Measurements from ENCODE around the gene NCAPG2.
"Not testable (repeated sequence)": the region's sequence is repeated elsewhere in the genome, so short reads cannot be mapped to it uniquely, and the experiment has no call there.

NCAPG2 gene

DNA sequence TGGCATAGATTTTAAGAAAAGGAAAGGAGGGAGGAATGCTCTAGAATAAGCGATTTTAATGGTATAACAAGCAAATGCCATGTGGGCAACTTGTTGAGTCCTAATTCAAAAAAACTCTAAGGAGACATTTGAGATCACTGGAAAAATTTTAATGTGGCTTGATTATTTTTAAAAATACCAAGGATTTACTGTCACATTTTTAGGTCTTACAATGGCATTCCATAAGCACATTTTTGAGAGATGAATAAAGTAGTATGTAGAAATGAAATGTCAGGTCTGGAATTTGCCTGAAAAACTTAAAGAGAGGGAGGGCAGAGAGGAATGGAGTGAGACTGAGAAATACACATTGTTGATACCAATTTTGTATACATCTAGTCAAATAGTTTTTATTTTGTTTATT lies 20.3 kb downstream of the NCAPG2 start:
- H3K27me3 ChIP-seq (replicated peaks; ENCODE audit: control insufficient read depth, insufficient read depth, low read length), result no peaks in the 10 kb centered on the region
- H3K4me3 ChIP-seq (ENCODE audit: low read length), result no peak overlapping the region
- peaks cover 9% of the 10 kb centered on the region for H3K36me3 ChIP-seq (ENCODE audit: control insufficient read depth, insufficient read depth, low read length, severe bottlenecking)

DNA sequence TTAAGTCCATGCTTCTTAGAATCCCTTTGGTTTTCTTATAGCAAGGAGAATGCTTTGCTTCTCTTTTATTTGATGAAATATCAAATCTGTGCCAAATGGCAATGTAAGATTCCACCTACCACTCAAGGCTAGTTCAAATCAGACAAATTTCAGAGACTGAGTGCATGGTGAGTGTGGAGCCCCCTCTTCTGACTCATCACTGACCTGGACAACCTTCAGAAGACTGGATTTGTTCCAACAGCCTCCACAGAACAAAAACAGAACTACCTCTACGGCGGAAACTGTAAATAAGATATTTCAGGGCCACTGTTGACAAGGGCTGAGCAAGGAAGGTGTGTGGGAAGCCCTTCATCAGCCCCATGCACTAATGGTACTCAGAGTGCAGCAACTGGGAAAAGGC lies 21.1 kb downstream of the NCAPG2 start:
- H3K9me3 ChIP-seq (ENCODE audit: control insufficient read depth, low read length), result no peaks in the 10 kb centered on the region
- peaks cover 25% of the 10 kb centered on the region for H3K4me1 ChIP-seq (ENCODE audit: control insufficient read depth, insufficient read depth, low read length)
- peak overlapping the region; percentile 5 for H3K9ac ChIP-seq (ENCODE audit: low read length)

More for the DNA sequence above, 20.3 kb downstream of the NCAPG2 start:
- peak; percentile 75 for DNase-seq (ENCODE audit: low read depth)
- Histone ChIP-seq H3K9me3 (ENCODE audit: control insufficient read depth, low read length) (no peaks in the 10 kb centered on the region), H3K4me1 (ENCODE audit: control insufficient read depth, insufficient read depth, low read length) (peaks cover 25% of the 10 kb centered on the region), H3K9ac (ENCODE audit: low read length) (peak overlapping the region; percentile 5)

GRCh38 chr7:158682456-158682855 lies 22.1 kb downstream of the NCAPG2 start:
- peaks cover 4% of the 10 kb centered on the region for H3K36me3 ChIP-seq (ENCODE audit: control insufficient read depth, insufficient read depth, low read length, severe bottlenecking)
- no peak overlapping the region for H3K4me3 ChIP-seq (ENCODE audit: low read length)

More for the DNA sequence above, 21.1 kb downstream of the NCAPG2 start:
- DNase-seq (ENCODE audit: low read depth), result no peak
- H3K27me3 ChIP-seq (replicated peaks; ENCODE audit: control insufficient read depth, insufficient read depth, low read length), result no peaks in the 10 kb centered on the region
- H3K4me3 ChIP-seq (ENCODE audit: low read length), result no peak overlapping the region
- peaks cover 5% of the 10 kb centered on the region for H3K36me3 ChIP-seq (ENCODE audit: control insufficient read depth, insufficient read depth, low read length, severe bottlenecking)

DNA sequence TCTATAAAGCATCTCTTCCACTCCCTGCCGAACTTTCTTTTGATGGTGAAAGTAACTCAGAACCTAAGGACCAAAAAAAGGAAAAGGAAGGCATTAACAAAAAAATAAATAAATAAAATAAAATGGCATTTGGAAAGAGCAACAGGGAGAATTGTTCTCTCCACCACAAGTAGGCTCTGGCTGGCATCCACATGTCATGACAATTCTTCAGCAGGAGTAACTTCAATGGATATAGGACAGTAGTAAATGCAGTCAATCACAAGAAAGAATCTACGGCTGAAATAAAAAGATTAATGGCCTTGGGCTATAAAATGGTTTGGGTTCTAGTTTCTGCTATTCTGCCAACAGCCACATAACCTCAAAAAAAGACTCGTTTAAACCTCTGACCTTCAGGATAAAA lies 23.9 kb downstream of the NCAPG2 start:
- H3K36me3 ChIP-seq (ENCODE audit: control insufficient read depth, insufficient read depth, low read length, severe bottlenecking), result no peaks in the 10 kb centered on the region

More at GRCh38 chr7:158682456-158682855, 22.1 kb downstream of the NCAPG2 start:
- no peak for DNase-seq (ENCODE audit: low read depth)
- H3K9me3 ChIP-seq (ENCODE audit: control insufficient read depth, low read length), result no peaks in the 10 kb centered on the region
- no peaks in the 10 kb centered on the region for H3K27me3 ChIP-seq (replicated peaks; ENCODE audit: control insufficient read depth, insufficient read depth, low read length)
- peaks cover 25% of the 10 kb centered on the region for H3K4me1 ChIP-seq (ENCODE audit: control insufficient read depth, insufficient read depth, low read length)
- no peak overlapping the region for H3K9ac ChIP-seq (ENCODE audit: low read length)

GRCh38 chr7:158676906-158677305 lies 27.7 kb downstream of the NCAPG2 start:
- Histone ChIP-seq H3K4me3 (ENCODE audit: low read length) (no peak overlapping the region), H3K9ac (ENCODE audit: low read length) (no peak overlapping the region), H3K36me3 (ENCODE audit: control insufficient read depth, insufficient read depth, low read length, severe bottlenecking) (peaks cover 5% of the 10 kb centered on the region), H3K4me1 (ENCODE audit: control insufficient read depth, insufficient read depth, low read length) (peaks cover 12% of the 10 kb centered on the region), H3K9me3 (ENCODE audit: control insufficient read depth, low read length) (no peaks in the 10 kb centered on the region), H3K27me3 (replicated peaks; ENCODE audit: control insufficient read depth, insufficient read depth, low read length) (no peaks in the 10 kb centered on the region)
- DNase-seq (ENCODE audit: low read depth), result no peak

More for the DNA sequence above, 23.9 kb downstream of the NCAPG2 start:
- DNase-seq (ENCODE audit: low read depth), result peak; percentile 52
- H3K4me3 ChIP-seq (ENCODE audit: low read length), result no peak overlapping the region
- H3K9me3 ChIP-seq (ENCODE audit: control insufficient read depth, low read length), result no peaks in the 10 kb centered on the region
- H3K9ac ChIP-seq (ENCODE audit: low read length), result no peak overlapping the region
- H3K27me3 ChIP-seq (replicated peaks; ENCODE audit: control insufficient read depth, insufficient read depth, low read length), result no peaks in the 10 kb centered on the region
- H3K4me1 ChIP-seq (ENCODE audit: control insufficient read depth, insufficient read depth, low read length), result peaks cover 33% of the 10 kb centered on the region

- H3K4me3 ChIP-seq (ENCODE audit: low read length), result no peak overlapping the region
- no peak overlapping the region for H3K9ac ChIP-seq (ENCODE audit: low read length)
- H3K4me1 ChIP-seq (ENCODE audit: control insufficient read depth, insufficient read depth, low read length), result peaks cover 12% of the 10 kb centered on the region
- peaks cover 5% of the 10 kb centered on the region for H3K36me3 ChIP-seq (ENCODE audit: control insufficient read depth, insufficient read depth, low read length, severe bottlenecking)
- no peaks in the 10 kb centered on the region for H3K9me3 ChIP-seq (ENCODE audit: control insufficient read depth, low read length)
- peak; percentile 42 for DNase-seq (ENCODE audit: low read depth)
- H3K27me3 ChIP-seq (replicated peaks; ENCODE audit: control insufficient read depth, insufficient read depth, low read length), result no peaks in the 10 kb centered on the region
These were observed 28.3 kb downstream of the NCAPG2 start for GRCh38 chr7:158676171-158676840.

DNA sequence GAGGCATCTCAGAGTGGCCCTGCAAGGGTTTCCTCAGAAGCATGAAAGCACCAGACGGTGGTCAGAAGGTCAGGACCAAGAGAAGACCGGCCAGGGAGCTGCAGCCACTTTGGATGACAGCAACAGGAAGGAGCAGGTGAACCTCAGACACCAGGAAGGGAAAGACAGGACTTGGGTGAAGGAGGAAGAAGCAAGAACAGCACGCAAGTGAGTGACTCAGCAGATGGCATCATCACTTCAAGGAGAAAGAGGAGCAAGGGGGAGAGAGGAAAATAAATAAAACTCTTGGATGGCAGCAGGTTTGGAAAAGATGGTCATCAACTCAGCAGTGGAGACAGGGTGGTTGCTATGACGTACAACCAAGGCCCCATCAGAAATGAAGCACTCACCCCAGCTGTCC lies 31.6 kb downstream of the NCAPG2 start:
- H3K36me3 ChIP-seq (ENCODE audit: control insufficient read depth, insufficient read depth, low read length, severe bottlenecking), result peaks cover 5% of the 10 kb centered on the region
- H3K4me3 ChIP-seq (ENCODE audit: low read length), result no peak overlapping the region
- DNase-seq (ENCODE audit: low read depth), result no peak
- no peaks in the 10 kb centered on the region for H3K9me3 ChIP-seq (ENCODE audit: control insufficient read depth, low read length)
- H3K9ac ChIP-seq (ENCODE audit: low read length), result no peak overlapping the region
- H3K4me1 ChIP-seq (ENCODE audit: control insufficient read depth, insufficient read depth, low read length), result peaks cover 8% of the 10 kb centered on the region
- H3K27me3 ChIP-seq (replicated peaks; ENCODE audit: control insufficient read depth, insufficient read depth, low read length), result no peaks in the 10 kb centered on the region

DNA sequence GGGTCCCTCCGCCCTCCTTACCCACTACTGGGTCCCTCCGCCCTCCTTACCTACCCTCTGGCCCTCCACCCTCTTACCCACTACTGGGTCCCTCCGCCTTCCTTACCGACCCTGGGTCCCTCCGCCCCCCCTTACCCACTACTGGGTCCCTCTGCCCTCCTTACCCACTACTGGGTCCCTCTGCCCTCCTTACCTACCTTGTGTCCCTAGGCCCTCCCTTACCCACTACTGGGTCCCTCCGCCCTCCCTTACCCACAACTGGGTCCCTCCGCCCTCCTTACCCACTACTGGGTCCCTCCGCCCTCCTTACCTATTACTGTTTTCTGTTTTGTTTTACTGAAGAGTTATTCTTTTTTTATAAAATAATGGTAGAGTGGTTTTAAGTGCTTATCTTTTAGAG lies 36.5 kb downstream of the NCAPG2 start:
- H3K4me1 ChIP-seq (ENCODE audit: control insufficient read depth, insufficient read depth, low read length); H3K9me3 ChIP-seq (ENCODE audit: control insufficient read depth, low read length); H3K27me3 ChIP-seq (replicated peaks; ENCODE audit: control insufficient read depth, insufficient read depth, low read length); DNase-seq (ENCODE audit: low read depth); H3K36me3 ChIP-seq (ENCODE audit: control insufficient read depth, insufficient read depth, low read length, severe bottlenecking); H3K9ac ChIP-seq (ENCODE audit: low read length); H3K4me3 ChIP-seq (ENCODE audit: low read length): not testable (repeated sequence)

GRCh38 chr7:158666966-158667678 lies 37.5 kb downstream of the NCAPG2 start:
- H3K36me3 ChIP-seq (ENCODE audit: control insufficient read depth, insufficient read depth, low read length, severe bottlenecking), result peaks cover 13% of the 10 kb centered on the region
- H3K27me3 ChIP-seq (replicated peaks; ENCODE audit: control insufficient read depth, insufficient read depth, low read length), result not testable (repeated sequence)

DNA sequence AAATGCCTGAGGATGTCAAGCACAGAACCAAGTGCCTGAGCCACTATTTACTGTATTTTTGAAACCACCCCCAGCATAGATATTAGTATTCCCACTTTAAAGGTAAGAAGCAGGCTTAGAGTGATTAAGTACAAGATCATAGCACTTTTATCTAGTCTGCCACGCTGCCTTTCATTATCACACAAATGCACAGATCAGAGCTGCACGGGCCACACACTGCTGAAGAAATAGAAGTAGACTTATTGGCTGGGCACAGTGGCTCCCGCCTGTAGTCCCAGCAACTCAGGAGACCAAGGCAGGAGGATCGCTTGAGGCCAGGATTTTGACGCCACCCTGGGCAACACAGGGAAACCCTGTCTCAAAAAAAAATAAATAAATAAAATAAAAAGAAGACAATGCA lies 38.2 kb downstream of the NCAPG2 start:
- H3K9ac ChIP-seq (ENCODE audit: low read length), result no peak overlapping the region
- DNase-seq (ENCODE audit: low read depth), result no peak
- H3K36me3 ChIP-seq (ENCODE audit: control insufficient read depth, insufficient read depth, low read length, severe bottlenecking), result peaks cover 15% of the 10 kb centered on the region
- H3K9me3 ChIP-seq (ENCODE audit: control insufficient read depth, low read length), result no peaks in the 10 kb centered on the region
- no peaks in the 10 kb centered on the region for H3K4me1 ChIP-seq (ENCODE audit: control insufficient read depth, insufficient read depth, low read length)
- H3K27me3 ChIP-seq (replicated peaks; ENCODE audit: control insufficient read depth, insufficient read depth, low read length), result no peaks in the 10 kb centered on the region
- no peak overlapping the region for H3K4me3 ChIP-seq (ENCODE audit: low read length)

More at GRCh38 chr7:158666966-158667678, 37.5 kb downstream of the NCAPG2 start:
- not testable (repeated sequence) for DNase-seq (ENCODE audit: low read depth); H3K4me3 ChIP-seq (ENCODE audit: low read length); H3K9me3 ChIP-seq (ENCODE audit: control insufficient read depth, low read length); H3K9ac ChIP-seq (ENCODE audit: low read length); H3K4me1 ChIP-seq (ENCODE audit: control insufficient read depth, insufficient read depth, low read length)

- Histone ChIP-seq H3K36me3 (ENCODE audit: control insufficient read depth, insufficient read depth, low read length, severe bottlenecking) (peaks cover 15% of the 10 kb centered on the region), H3K4me3 (ENCODE audit: low read length) (no peak overlapping the region), H3K9me3 (ENCODE audit: control insufficient read depth, low read length) (no peaks in the 10 kb centered on the region), H3K9ac (ENCODE audit: low read length) (no peak overlapping the region), H3K27me3 (replicated peaks; ENCODE audit: control insufficient read depth, insufficient read depth, low read length) (no peaks in the 10 kb centered on the region), H3K4me1 (ENCODE audit: control insufficient read depth, insufficient read depth, low read length) (no peaks in the 10 kb centered on the region)
- no peak for DNase-seq (ENCODE audit: low read depth)
These were observed 40.2 kb downstream of the NCAPG2 start for GRCh38 chr7:158664406-158664805.

All from adipocyte (in vitro differentiated cells).